ENCODE measurements around the gene TMEM170B.
A peak's percentile ranks its signal among the peaks of the same experiment; 100 is the strongest.

The TMEM170B gene, protein sequence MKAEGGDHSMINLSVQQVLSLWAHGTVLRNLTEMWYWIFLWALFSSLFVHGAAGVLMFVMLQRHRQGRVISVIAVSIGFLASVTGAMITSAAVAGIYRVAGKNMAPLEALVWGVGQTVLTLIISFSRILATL

DNA sequence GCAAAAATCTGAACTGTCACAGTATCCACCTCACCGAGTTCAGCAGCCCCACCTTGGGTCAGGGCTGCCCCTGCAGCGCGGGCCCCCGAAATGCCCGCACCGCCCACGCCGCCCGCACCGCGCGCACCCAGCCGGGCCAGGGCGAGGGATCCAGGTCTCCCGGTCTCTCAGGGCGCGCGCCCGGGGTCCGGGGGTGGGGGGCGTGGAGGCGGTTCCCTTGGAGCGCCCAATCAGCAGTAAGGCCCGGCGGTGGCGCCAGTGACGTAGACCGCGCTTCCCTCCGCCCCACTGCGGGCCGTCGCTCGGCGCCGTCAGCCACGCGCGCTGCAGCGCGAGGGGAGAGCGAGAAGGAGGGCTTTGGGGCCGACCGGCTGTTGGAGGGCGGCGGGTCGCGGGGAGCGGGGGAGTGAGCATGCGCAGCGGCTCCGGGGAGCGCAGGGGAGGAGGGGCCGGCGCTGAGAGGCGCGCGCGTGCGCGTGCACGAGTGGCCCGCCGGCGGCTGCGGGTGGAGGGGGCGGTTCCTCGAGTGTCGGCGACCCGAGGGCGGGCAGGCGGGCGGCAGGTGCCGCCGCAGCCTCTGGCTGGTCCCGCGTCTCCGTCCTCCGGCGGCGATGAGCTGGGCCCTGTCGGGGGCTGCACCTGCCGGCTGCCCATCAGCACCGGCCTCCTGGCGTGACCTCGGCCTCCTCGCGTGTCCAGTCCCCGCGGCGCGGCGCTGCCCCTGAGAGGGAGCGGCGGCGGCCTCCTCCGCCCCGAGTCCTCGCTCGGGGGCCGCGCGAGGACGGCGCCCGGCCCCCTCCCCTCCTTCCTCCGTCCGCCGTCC is at the start of gene TMEM170B:
Gene TMEM170B, plus strand, starts transcription at position 521 of the 823 bp plus-strand sequence. CDS start 529 bp downstream, outside the sequence.
- peak; percentile 90 for DNase-seq
- Histone ChIP-seq H3F3A (ENCODE audit: insufficient read depth, low read length) (peaks cover 19% of the 10 kb centered on the region), H3K4me2 (ENCODE audit: low read depth, low read length) (peak within 1 kb of the TSS; percentile 87), H3K9me3 (replicated peaks; ENCODE audit: insufficient read depth, low read length) (no peaks in the 10 kb centered on the region), H3K79me2 (ENCODE audit: low read length) (no peaks in the 10 kb centered on the region), H3K9ac (ENCODE audit: low read length) (peak within 1 kb of the TSS; percentile 54; the same call in 1 of the 2 replicates), H3K36me3 (replicated peaks; ENCODE audit: insufficient read depth, low read length) (no peaks in the 10 kb centered on the region), H3K27ac (ENCODE audit: low read length) (peak within 1 kb of the TSS; percentile 49; the same call in 1 of the 2 replicates), H4K20me1 (ENCODE audit: insufficient read depth, low read length) (0 out of 2 replicates have a peak, but pooled peaks cover 3% of the 10 kb centered on the region), H3K4me1 (ENCODE audit: low read length) (0 out of 2 replicates have a peak, but pooled peaks cover 4% of the 10 kb centered on the region), H3K27me3 (replicated peaks; ENCODE audit: insufficient read depth, low read length) (peaks cover 4% of the 10 kb centered on the region; the same call in 1 of the 2 replicates), H2AFZ (ENCODE audit: low read length) (peak within 1 kb of the TSS; percentile 88), H3K4me3 (ENCODE audit: low read length) (peak within 1 kb of the TSS; percentile 88), H3K9me2 (replicated peaks; ENCODE audit: insufficient read depth, low read length) (no peaks in the 10 kb centered on the region)
- no peak for TF ChIP-seq EZH2phosphoT487 (IDR thresholded peaks at IDR 0.05; ENCODE audit: low read length)
- TF ChIP-seq, protein P1, sequence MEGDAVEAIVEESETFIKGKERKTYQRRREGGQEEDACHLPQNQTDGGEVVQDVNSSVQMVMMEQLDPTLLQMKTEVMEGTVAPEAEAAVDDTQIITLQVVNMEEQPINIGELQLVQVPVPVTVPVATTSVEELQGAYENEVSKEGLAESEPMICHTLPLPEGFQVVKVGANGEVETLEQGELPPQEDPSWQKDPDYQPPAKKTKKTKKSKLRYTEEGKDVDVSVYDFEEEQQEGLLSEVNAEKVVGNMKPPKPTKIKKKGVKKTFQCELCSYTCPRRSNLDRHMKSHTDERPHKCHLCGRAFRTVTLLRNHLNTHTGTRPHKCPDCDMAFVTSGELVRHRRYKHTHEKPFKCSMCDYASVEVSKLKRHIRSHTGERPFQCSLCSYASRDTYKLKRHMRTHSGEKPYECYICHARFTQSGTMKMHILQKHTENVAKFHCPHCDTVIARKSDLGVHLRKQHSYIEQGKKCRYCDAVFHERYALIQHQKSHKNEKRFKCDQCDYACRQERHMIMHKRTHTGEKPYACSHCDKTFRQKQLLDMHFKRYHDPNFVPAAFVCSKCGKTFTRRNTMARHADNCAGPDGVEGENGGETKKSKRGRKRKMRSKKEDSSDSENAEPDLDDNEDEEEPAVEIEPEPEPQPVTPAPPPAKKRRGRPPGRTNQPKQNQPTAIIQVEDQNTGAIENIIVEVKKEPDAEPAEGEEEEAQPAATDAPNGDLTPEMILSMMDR (IDR thresholded peaks at IDR 0.05; ENCODE audit: low read length): no peak
- no peak for TF ChIP-seq EZH2 (optimal IDR thresholded peaks at IDR 0.05; ENCODE audit: low read depth, low read length)

DNA sequence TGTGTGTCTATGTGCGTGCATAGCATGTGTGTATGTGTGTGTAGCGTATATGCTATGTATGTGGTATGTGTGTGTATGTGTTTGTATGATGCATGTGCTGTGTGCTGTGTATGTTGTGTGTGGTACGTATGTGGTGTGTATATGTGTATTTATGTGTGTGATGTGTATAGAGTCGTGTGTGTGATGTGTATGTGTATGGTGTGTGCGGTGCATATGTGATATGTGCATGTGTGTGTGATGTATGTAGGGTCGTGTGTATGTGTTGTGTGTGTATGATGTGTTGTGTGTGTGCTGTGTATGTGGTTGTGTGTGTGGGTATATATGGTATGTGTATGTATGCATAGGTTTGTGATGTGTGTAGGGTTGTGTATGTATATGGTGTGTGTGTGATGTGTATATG is 46.6 kb upstream of the TMEM170B start:
- H3K27me3 ChIP-seq (replicated peaks; ENCODE audit: insufficient read depth, low read length): no peaks in the 10 kb centered on the region
- H3K4me1 ChIP-seq (ENCODE audit: low read length): no peaks in the 10 kb centered on the region
- H3K4me3 ChIP-seq (ENCODE audit: low read length): no peak overlapping the region
- no peak overlapping the region for H3K9ac ChIP-seq (ENCODE audit: low read length)
- H3K9me2 ChIP-seq (replicated peaks; ENCODE audit: insufficient read depth, low read length): no peaks in the 10 kb centered on the region
- H3K4me2 ChIP-seq (ENCODE audit: low read depth, low read length): no peak overlapping the region
- no peak overlapping the region for H2AFZ ChIP-seq (ENCODE audit: low read length)
- no peaks in the 10 kb centered on the region for H3K79me2 ChIP-seq (ENCODE audit: low read length)
- DNase-seq: no peak
- TF ChIP-seq, protein P1 (IDR thresholded peaks at IDR 0.05; ENCODE audit: low read length): no peak
- no peak for TF ChIP-seq EZH2phosphoT487 (IDR thresholded peaks at IDR 0.05; ENCODE audit: low read length)
- no peak for TF ChIP-seq EZH2 (optimal IDR thresholded peaks at IDR 0.05; ENCODE audit: low read depth, low read length)
- H3K27ac ChIP-seq (ENCODE audit: low read length): no peak overlapping the region
- H3K36me3 ChIP-seq (replicated peaks; ENCODE audit: insufficient read depth, low read length): no peaks in the 10 kb centered on the region
- H4K20me1 ChIP-seq (ENCODE audit: insufficient read depth, low read length): no peaks in the 10 kb centered on the region
- H3F3A ChIP-seq (ENCODE audit: insufficient read depth, low read length): no peaks in the 10 kb centered on the region
- H3K9me3 ChIP-seq (replicated peaks; ENCODE audit: insufficient read depth, low read length): no peaks in the 10 kb centered on the region

DNA sequence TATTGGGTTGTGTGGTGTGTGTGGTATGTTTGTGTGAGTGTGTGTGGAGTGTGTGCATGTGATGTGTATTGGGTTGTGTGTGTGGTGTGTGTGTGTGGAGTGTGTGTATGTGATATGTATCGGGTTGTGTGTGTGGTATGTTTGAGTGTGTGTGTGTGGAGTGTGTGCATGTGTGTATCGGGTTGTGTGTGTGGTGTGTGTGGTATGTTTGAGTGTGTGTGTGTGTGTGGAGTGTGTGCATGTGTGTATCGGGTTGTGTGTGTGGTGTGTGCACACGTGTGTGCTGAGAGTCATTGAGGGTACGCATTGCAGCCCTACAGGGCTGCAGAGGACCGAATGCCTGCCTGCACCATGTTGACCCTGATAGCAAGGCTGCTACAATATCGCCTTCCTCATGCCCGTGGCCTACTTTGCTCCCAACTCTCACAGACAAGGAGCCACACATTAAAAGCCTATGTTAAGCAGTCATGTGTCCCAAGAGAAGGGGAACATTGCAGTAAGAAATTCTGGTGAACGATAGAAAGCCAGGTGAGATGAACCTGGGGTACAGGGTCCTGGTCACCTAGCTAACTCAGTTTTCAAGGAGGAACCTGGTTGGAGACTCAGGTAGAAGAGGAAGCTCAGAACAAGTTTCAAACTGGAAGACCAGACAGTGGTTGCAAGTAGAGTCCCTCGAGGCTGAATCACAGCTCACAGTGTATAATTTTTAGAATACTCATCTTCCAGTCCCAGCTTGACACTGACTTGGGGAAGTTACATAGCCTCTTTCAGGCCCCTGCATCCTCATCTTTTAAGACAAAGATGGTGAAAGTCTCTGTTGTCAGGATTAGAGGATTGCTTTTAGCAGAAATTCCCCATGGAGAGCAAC is 45.7 kb upstream of the TMEM170B start:
- TF ChIP-seq EZH2 (optimal IDR thresholded peaks at IDR 0.05; ENCODE audit: low read depth, low read length) (no peak), EZH2phosphoT487 (IDR thresholded peaks at IDR 0.05; ENCODE audit: low read length) (no peak)
- TF ChIP-seq, protein P1 (IDR thresholded peaks at IDR 0.05; ENCODE audit: low read length): no peak
- Histone ChIP-seq H3F3A (ENCODE audit: insufficient read depth, low read length) (no peaks in the 10 kb centered on the region), H3K27ac (ENCODE audit: low read length) (no peak overlapping the region), H3K9me2 (replicated peaks; ENCODE audit: insufficient read depth, low read length) (no peaks in the 10 kb centered on the region), H3K9me3 (replicated peaks; ENCODE audit: insufficient read depth, low read length) (no peaks in the 10 kb centered on the region), H2AFZ (ENCODE audit: low read length) (no peak overlapping the region), H3K4me3 (ENCODE audit: low read length) (no peak overlapping the region), H3K4me2 (ENCODE audit: low read depth, low read length) (no peak overlapping the region), H3K4me1 (ENCODE audit: low read length) (no peaks in the 10 kb centered on the region), H4K20me1 (ENCODE audit: insufficient read depth, low read length) (no peaks in the 10 kb centered on the region), H3K36me3 (replicated peaks; ENCODE audit: insufficient read depth, low read length) (no peaks in the 10 kb centered on the region), H3K79me2 (ENCODE audit: low read length) (no peaks in the 10 kb centered on the region), H3K9ac (ENCODE audit: low read length) (no peak overlapping the region), H3K27me3 (replicated peaks; ENCODE audit: insufficient read depth, low read length) (no peaks in the 10 kb centered on the region)
- DNase-seq: no peak
